VCaP (cell line): ENCODE data around the gene SPOCK1.
"Not testable (repeated sequence)": the region's sequence is repeated elsewhere in the genome, so short reads cannot be mapped to it uniquely, and the experiment has no call there.

Experiments used
- H3K27ac ChIP-seq: fragments of 450-650 bp; 2 replicates; pipeline ENCODE4 v1.5.1; 2017
- CTCF ChIP-seq: fragments of 450-650 bp; conservative IDR thresholded peaks from 2 replicates; pipeline ENCODE4 v1.5.1; 2017; ENCODE audit warnings: mild to moderate bottlenecking, moderate library complexity

SPOCK1 gene

GRCh38 chr5:137398154-137398553 is 101.0 kb downstream of the SPOCK1 start:
- no peak overlapping the region for H3K27ac ChIP-seq
- no peak for TF ChIP-seq CTCF

DNA sequence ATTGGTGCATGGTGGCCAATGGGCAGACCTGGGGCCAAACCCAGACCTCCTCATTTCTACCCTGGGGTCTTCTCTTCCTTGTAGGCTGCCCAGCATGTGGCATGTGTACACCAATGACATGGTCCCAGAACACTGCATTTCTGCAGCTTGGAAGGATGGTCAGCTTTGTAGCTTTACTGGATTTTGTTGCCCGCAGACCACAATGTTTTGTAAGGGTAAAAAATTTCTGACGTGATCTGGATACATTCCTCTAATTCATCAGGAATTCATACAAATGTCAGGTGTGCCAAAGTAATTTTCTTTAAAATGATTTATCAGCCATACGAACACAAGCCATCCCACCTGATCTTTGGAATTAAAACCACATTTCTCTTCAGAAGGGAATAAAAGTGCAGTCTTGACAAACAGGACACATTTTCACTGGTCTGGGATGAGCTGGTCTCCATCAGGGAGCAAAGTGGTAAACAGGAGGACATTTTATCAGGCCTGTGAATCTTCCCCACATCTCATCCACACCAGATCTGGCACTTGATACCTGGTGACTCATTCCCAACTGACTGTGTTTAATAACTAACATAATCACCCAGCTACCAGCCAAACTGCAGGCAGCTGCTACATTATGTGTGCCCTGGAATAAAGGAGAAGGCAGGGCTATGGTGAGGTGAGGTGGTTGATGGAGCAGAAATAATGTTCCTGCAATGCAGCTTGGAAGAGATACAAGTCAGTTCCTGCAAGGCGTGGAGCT is 103.9 kb downstream of the SPOCK1 start:
- H3K27ac ChIP-seq = peak overlapping the region; percentile 12; the same call in 1 of the 2 replicates
- TF ChIP-seq CTCF = no peak

DNA sequence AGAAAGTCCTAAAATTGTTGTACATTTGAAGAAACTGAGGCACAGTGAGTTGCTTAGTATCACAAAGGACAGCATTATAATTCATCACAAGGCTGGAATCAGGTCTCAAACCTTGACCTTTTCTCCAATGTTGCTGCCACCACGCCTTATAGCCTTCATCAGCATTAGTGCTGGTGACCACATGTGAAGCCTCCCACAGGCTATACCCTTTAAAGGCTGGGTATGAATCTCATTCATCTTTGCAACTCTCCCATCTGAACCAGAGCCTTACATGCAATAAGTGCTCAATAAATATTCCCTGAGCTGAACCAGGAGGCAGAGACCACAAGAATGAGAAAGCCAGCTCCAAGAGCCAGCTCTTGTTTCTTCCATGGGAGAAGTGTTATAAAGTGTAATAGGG is 104.7 kb downstream of the SPOCK1 start:
- peak overlapping the region; percentile 12; the same call in 1 of the 2 replicates for H3K27ac ChIP-seq
- TF ChIP-seq CTCF = no peak

GRCh38 chr5:137393196-137393993 is 105.7 kb downstream of the SPOCK1 start:
- no peak for TF ChIP-seq CTCF

GRCh38 chr5:137392261-137392660 is 106.9 kb downstream of the SPOCK1 start:
- no peak overlapping the region for H3K27ac ChIP-seq
- TF ChIP-seq CTCF = no peak

More at GRCh38 chr5:137393196-137393993, 105.7 kb downstream of the SPOCK1 start:
- H3K27ac ChIP-seq = no peak overlapping the region

- H3K27ac ChIP-seq = not testable (repeated sequence)
These were observed 108.1 kb downstream of the SPOCK1 start for GRCh38 chr5:137391044-137391443.

- peak overlapping the region; percentile 4; the same call in 1 of the 2 replicates for H3K27ac ChIP-seq
- no peak for TF ChIP-seq CTCF
These were observed 110.1 kb downstream of the SPOCK1 start for GRCh38 chr5:137389042-137389441.
